Left forelimb (tissue), 1 donor: ENCODE results near the gene AURKAIP1.

Experiments used
- DNase-seq: peaks from one replicate; pipeline ENCODE4 v3.0.0-alpha.2; 2018; ENCODE audit warnings: low spot score

AURKAIP1 gene

DNA sequence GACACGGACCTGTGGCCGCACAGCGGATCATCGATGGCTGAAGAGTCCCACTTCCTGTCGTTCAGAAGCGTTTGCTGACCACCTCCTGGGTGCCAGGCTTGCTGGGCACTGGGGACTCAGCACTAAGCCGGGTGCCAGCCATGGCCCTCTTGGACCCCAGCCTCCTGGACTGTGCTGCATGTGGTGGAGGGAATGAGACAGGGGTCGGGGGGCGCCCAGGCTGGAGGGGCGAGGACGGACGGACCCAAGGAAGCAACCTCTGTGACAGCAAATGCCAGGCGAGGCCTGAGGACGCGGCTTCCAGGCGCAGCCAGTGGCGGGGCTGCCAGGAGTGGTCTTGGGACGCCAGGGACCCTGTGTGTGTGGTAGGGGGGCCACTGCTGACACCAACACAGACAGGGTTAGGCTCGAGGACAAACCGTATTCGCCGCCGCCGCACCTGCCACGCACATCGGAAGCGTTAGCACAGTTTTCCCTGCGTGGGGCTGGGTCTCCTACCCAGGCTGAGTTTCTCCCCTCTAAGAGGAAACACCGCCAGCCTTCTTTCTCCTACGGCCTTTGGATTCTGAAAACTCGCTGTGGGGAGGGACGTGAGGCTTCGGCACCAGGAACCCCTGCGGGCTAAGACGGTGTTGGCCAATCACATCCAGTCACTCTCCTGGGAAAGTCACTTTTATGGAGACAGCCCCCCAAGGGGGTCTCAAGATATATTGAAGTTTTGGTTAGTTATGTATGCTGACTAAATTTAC, 13.6 kb downstream of the AURKAIP1 start:
- DNase-seq: no peak

DNA sequence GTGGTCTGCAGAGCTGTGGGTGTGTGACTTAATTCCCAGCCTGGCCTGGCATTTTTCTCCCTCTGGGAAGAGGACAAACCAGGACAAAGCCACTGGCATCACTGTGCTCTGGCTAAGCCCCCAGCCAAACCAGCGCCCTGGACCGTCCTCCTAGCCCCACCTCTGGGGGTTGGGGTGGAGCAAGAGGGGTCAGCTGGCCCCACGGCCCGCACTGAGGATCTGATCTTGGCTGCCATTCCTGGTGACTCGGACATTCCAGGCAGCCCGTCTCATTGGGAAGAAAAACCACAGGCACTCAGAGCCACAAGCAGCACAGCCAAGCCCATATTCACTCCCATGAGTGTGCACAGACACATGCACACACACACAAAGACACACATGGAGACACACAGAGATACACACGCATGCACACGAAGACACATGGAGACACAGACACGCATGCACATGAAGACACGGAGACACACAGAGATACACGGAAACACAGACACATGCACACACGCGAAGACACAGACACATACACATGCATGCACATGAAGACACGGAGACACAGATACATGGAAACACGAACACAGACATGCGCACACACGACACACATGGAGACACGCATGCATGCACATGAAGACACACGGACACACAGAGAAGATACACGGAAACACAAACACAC, 14.4 kb downstream of the AURKAIP1 start:
- no peak for DNase-seq

DNA sequence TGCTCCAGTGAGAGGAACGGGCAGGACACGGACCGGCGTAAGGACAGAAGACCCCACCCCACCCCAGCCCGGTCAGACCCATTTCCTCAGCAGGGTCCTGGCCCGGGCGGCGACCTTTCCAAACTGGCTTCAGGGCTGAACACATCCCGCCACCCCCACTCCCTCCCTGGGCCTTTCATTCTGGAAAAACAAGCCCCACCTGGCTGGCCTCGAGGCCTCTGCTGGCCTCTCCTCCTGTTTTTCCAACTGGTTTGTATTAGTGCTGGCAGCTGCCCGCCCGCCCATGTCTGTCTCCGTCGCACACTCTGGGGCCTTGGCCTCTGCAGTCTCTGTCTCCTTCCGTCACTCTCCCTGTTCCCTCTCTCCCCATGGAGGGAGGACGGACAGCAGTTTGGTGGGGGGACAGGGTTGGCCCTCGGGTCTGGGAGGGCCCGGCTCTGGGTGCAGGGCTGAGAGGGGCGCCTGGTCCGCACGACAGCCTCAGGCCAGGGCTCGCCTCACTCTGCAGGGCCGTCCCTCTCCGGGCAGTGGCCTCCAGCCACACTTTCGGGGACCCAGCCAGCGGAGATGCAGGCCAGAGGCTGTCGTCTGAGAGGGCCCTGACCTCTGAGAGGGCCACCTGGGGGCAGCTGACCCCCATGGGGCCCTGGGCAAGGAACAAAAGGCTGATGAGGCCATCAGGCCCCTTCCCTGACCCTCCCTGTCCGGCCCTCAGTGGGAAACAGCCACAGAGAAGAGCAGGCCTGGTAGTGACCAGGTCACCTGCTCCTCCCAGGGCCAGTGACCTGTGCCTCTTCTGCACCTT, 15.1 kb downstream of the AURKAIP1 start:
- DNase-seq: no peak

DNA sequence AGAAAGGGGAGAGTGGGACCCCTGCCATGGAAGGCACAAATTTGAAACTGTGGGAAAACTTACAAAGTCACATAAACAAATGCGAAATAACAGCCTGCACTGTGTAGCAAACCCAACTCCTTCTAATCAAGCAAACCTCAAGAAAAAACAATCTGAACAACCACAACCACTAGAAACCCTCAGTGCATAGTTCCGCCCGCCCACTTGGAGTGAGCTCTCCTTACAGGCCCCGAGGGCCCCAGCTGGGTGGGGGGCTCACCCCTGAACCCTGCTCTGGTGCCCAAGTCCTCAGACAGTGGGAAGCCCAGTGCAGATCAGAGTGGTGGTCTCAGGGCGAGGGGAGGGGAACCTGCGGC, 15.7 kb downstream of the AURKAIP1 start:
- DNase-seq: peak; percentile 81

DNA sequence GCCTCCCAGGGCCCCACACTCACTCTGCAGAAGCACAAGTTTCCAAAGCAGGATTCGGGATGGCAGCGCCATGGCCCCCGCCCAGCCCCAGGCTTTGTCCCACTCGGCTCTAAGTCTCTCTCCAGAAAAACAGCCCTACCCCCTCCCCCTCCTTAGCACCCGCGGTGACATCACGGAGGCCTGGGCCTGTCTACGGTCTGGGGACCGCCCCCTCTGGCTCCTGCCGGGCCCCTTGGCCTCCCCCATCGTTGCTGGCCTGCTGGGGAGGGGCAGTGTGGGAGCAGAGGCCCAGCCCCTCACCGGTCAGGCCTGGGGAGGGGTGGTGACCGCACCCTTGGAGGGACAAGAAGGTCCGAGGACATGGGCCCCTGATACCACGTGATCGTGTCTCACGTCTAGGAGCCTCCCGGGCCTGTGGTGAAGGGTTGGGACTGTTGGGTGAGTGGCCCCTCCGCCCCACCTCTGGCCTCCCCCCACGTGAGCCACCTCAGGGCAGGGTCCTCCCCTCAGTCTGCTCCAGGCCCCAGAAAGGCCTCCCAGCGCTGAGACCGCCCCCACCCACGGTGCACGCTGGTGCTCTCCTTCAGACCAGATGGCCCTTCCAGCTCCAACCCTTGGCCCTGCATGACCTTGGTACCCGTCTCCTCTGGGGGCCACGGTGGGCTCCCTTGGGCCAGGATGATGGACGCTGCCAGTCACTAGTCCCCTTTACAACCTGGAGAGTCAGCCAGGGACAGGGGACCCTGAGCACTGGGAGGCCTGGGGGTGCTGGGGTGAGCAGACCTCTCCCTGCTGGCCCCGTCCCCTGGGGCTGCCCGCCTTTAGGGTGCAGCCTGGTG, 16.4 kb downstream of the AURKAIP1 start, which contains the start of gene MXRA8:
Gene MXRA8, minus strand, starts transcription at position 123 of the 839 bp plus-strand sequence. Its CDS starts 51 bp downstream, at position 72.
- peak; percentile 93 for DNase-seq

DNA sequence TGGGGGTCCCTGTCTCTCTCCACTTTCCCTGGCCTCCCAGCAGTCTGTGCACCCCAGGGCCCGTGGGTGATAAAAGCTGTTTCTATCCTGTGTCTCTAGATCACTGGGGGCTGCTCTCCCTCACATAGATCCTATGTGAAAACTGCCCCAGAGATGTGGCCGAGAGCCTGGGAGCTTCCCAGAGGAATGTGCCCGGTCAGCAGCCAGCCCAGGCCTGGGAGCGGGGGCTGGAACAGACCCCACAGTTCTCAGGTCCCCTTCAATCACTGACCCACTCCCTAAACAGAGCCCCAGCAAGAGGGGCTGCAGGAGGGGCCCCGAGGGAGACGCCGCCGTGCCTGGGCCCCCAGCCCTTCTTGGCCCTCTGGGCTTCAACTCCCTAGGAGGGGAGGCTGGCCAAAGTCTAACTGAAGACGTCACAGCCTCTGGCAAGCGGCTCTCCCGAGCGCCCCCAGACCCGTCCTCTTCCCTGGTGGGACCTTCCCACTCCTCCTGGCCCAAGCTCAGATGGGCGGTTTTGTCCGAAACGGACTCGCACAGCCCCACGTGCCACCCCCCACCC, 17.1 kb downstream of the AURKAIP1 start:
- no peak for DNase-seq

DNA sequence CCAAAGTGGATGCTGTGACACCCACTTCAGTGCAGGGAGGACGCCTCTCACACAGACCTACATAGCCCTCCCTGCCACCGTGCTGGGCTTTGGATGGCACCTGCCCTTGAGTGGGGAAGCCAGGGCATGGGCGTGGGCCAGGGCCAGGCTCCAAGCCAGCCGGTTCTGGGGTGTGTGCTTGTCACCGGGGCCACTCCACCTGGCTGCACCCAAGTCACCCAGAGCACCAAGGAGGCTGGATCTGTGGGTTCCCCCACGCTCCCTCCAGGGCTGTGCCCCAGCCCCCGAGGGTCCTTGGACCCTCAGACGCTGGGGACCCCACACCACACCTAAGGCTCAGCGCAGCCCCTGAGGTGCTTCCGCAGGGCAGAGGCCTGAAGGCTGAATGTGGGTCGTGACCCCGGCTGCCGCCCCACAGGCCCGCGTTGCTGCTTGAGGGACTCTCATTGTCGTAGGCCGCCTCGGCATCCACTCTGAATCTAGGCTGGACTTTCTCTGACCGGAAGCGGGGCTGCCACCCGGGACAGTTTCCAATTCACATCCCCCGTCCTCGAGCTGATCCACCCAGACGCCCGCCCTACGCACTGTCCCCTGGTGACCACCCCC, 18.1 kb downstream of the AURKAIP1 start:
- DNase-seq: no peak

DNA sequence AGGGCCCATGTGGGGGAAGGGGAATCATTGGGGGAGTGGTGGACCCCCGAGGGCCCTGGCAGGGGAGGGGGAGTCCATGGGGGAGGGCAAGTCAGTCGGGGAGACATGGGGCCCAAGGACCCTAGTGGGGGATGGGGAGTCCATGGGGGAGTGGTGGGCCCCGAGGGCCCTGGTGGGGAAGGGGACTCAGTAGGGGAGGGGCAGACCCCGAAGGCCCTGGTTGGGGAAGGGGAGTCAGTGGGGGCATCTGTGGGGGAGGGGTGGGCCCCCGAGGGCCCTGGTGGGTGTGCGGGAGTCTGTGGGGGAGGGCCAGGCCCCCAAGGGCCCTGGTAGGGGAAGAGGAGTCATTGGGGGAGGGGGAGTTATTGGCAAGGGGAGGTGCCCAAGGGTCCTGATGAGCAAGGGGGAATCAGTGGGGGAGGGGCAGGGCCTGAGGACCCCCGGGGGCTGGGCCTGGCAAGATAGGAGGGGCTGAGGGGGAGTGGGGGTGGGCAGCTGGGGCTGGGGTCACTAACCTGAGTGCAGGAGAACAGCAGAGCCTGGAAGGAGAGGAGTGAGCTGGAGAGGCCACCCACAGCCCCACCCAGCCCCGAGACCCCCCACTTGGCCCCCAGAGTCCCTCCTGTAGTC, 18.7 kb downstream of the AURKAIP1 start:
- DNase-seq: no peak

DNA sequence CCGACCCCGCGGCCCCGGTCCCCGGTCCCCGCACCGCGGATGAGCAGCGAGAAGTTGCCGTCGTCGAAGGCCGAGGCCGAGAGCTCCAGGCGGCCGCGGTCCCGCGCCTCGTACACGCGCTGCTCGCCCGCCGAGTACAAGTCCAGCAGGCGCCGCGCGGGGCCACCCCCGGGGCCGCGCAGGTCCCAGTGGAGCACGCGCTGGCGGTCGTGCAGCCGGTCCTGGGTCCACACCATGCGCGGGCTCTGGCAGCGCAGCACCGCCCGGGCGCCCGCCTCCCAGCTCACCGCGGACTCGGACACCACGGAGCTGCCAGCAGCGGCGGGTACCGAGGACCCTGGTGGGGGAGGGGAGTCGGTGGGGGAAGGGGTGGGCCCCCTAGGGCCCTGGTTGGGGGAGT, 19.6 kb downstream of the AURKAIP1 start:
- DNase-seq: no peak

DNA sequence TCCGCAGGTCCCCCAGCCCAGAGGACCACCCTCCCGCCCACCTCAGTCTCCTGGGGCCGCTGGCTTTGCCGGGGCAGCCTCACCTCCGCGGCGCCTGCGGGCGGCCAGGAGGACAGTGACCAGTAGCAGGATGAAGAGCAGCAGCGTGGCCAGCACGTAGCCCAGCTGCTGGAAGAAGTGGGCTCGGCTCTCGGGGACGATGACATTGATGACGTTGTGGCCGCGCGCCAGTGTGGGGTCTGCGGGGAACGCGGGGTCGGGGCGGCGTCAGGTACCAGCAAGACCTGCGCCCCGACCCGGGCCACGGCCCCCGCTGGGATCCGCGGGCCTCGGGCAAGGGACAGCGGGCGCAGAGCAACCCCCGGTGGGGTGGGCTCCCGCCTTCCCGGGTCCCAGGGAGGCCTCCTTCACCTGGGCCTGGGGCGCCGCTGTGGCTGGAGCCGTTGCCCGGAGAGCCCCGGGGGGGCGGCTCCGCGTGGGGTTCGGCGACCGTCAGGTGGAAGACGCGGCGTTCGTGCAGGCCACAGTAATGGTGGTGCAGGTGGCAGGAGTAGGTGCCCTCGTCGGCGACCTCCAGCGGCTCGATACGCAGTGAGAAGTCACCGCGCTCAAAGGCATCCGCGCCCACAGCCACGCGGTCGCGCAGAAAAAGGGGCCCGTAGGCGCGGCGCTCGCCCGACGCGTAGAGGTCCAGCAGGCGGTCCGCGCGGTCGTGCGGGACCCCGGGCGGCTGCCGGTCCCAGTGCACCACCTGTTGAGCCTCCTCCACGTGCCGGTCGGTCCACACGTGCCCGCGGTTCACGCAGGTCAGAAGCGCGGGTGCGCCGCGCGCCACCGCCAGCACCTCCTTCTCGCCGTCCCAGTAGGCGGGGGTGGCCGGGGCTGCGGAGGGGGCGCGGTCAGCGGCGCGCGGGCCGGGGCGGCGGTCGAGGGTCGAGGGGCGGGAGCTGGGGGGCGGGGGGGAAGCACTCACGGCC, 20.4 kb downstream of the AURKAIP1 start:
- DNase-seq: no peak

DNA sequence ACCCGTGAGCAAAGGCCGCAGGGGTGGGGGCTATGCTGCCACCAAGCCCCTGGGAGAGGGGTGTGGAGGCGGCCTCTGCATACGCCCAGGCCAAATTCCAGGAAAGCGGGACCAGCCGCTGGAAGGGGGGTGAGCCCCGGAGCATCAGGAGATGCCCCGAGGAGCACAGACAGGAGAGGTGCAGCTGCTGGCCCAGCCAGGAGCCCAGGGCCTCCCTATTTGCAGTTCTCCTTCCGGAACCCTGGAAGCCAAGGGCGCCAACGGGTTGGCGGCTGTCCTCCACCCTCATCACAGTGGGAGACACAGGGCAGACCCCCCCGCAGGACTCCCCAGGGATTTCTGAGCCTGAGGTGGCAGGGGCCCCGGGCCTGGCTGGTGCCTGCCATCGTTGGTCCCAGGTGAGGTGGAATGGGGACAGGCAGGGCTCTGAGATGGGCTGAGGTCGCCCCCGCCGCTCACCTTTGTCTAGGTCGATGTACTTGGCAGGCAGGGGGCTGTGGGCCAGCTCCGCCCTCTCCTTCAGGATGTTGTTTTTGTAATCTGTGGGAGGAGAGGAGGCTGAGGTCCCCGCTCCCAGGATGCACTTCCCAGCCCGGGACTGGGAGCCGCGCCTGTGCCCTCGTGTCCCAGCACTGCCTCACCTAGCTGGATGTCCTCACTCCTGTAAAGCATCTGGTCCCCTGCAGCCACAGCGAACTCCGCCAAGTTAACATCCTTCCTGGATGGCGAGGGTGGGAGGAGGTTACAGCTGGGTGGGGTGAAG, 21.4 kb downstream of the AURKAIP1 start:
- no peak for DNase-seq

DNA sequence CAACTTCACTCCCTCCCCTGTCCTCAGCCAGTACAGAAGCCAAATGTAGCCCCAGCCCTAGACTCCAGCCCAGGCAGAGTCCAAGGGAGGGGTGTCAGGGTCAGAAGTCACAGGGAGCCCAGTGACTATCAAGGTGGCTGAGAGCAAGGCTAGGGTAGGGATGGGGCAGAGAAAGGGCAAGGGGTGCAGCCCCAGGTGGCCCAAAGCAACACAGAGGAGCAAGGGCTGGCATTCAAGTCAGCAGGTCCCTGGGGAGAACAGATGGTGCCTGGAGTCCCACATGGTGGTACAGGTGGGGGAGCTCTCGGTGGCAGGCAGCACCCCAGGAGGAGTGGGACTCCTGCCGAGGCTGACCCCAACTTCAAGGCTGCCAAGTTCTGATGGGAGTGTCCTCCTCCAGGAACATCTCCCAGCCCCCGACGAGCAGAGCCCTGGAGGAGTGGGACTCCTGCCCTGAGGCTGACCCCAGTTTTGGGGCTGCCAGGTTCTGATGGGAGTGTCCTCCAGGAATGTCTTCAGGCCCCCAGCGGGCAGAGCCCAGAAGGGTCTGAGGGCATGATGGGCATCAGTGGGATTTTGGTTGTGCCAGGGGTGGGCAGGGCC, 22.1 kb downstream of the AURKAIP1 start:
- no peak for DNase-seq

DNA sequence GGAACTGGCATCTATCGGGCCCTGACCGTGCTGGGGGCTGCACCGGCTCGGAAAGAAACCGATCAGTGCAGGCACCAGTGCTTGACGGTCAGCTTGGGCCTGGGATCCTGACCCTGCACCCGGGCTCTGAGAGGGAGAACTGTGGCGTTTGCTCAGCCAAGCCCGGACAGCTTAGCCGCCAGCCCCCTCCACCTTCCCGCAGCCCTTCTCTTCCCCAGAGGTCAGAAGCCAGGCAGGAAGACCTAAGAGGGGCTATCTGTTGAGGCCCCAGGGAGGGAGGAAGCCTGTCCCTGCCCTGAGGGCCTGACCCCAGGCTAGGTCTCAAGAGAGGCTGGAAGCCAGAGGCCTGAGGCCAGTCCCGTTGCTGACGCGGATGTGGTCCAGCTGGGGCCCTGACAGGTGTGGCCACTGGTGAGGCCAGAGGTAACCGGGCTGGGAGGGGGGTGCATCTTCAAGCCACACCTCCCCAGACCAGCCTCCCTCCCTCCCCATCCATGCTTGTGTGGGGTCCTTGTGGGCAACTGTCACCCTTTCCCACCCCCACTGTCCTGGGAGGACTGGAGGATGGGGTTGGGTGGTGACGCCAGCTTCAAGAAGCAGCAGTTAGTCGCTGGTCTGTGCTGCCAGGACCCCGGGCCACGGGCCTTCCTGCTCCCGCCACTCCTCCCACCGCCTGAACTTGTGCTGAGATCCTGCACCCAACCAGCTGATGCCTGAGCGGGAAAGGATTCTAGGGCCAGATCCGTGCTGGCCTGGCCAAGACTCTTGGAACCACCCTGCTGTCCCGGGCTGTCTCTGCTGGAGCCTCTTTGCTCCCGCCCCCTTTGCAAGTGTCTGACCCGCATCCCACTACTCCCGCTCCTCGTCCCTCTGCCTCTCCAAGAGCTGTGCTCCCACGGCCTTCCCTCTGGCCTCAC, 23.2 kb downstream of the AURKAIP1 start:
- no peak for DNase-seq

DNA sequence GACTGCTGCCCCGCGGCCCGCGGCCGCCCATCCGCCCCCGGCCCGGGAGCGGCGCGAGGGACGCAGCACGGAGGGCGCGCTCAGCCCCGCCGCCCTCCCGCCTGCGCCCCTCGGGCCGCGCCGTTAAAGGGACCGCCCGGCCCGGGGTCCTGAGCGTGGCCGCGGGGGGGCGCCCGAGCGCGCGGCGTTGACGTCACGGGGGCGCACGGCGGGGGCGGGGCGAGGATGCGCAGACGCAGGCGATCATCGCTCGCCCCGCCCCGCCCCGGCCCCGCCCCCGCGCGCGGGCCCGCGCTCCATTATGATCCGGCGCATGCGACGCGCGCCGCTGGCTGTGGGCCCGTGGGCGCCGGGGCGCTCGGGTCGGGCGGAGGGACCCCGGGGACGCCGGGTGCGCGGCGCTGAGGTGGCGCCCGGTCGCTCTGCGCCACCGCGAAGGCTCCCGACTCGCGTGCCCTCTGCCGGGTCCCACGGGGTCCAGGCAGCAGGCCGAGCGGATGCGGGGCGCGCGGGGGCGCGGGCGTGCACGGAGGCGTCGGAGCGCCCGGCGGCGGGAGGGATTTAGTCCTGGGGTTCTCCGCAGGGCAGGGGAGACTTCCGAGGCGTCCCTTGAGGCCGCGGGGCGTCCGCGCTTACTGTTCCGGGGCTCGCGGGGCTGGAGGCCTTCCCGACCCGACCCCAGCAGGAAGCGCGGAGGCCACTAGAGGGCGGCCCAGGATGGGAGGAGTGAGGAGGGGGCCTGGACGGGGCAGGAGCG, 25.6 kb downstream of the AURKAIP1 start, which contains the start of gene DVL1:
Gene DVL1, minus strand, starts transcription at position 163 of the 757 bp plus-strand sequence. CDS start 353 bp downstream, outside the sequence.
- DNase-seq: peak; percentile 87

DNA sequence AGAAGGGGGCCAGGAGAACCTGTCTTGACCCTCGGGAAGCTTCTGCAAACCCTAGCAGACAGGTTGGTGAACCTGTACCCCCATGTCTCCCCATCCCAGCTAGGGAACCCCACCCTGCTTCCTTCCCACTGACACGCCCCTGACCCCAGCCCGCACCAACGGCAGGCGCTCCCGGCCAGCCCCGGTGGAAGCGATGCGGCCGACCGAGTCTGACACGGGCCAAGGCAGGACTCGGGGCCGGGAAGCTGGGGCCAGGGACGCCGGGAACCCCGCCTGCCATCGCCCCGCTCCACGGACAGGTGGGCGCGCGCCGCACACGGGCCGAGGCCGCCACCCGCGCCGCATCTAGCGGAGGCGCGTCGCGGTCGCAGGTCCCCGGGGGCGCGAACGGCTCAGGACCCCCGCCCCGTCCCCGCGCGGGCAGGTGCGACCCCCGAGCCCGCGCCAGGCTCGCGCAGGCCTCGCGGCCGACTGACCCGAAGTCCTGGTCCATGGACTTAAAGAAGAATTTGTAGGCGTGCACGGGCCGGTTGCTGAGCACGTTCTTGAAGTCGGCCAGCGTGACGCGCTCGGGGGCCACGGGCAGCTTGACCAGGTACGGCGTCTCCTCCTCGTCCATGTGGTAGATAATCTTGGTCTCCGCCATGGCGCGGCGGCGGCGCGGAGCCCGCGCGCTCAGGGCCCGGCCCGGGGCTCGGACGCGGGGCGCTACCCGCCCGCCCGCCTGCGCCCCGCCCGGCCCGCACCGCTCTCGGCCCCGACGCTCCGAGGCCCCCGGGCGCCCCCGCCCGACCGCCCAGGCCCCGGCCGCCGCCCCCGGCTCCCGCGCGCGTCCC, 26.4 kb downstream of the AURKAIP1 start:
- DNase-seq: no peak
